Ovary (tissue), 9 donors: ENCODE results near the gene ME3. TPM values are rescaled to one million over a fixed set of nuclear protein-coding genes. Genes with fewer than 3 reads are reported as not detected.

ENCODE experiments used
- DNase-seq, 5 donors: peaks; one replicate each; pipeline ENCODE4 v3.0.0-alpha.2; 2019 to 2020
- H3K27ac ChIP-seq, 2 donors: fragments of 200-600 bp; one replicate each; pipeline versions ENCODE4 v1.5.1 to v1.8.0; 2019 to 2022
- H3K27me3 ChIP-seq: fragments of 200-600 bp; one replicate; pipeline ENCODE4 v1.8.0; 2022
- H3K36me3 ChIP-seq: fragments of 200-600 bp; sonication (generic); one replicate; pipeline ENCODE4 v1.5.1; 2019
- H3K4me1 ChIP-seq: one replicate; pipeline ENCODE4 v1.8.1; 2013; ENCODE audit warnings: mild to moderate bottlenecking, moderate library complexity; ENCODE audit not compliant: insufficient read depth
- H3K4me3 ChIP-seq: fragments of 200-600 bp; sonication (generic); one replicate; pipeline ENCODE4 v1.5.1; 2017
- H3K9me3 ChIP-seq, 2 donors: fragments of 200-600 bp in 1 of 2; sonication (generic) in 1 of 2; one replicate each; pipeline versions ENCODE4 v1.5.1 to v1.8.1; 2013 to 2019; ENCODE audit warnings: mild to moderate bottlenecking in 1 of 2, moderate library complexity in 1 of 2
- CTCF ChIP-seq, 3 donors: fragments of 450-650 bp in 2 of 3; fragments of 200-600 bp in 1 of 3; IDR thresholded peaks; one replicate each; pipeline versions ENCODE4 v1.5.1 to v1.8.0; 2016 to 2022; ENCODE audit warnings: antibody characterized with exemption in 3 of 3, mild to moderate bottlenecking in 1 of 3
- EP300 ChIP-seq: sonication (generic); formaldehyde crosslinking; IDR thresholded peaks from one replicate; pipeline ENCODE4 v1.6.1; 2017; ENCODE audit warnings: antibody characterized with exemption
- POLR2A ChIP-seq: fragments of 450-650 bp; IDR thresholded peaks from one replicate; pipeline ENCODE4 v1.6.1; 2017; ENCODE audit warnings: antibody characterized with exemption, mild to moderate bottlenecking, moderate library complexity
- WGBS, 3 donors: extraction: QIAGEN DNeasy Blood & Tissue Kit in 1 of 3; methylation state at CpG; one replicate each; pipeline versions ENCODE4 v1.1.5 to v1.1.7; 2013 to 2017; 5-methylcytosine and 5-hydroxymethylcytosine counted together
- intact Hi-C, 4 donors: fragments of 100-400 bp; cut with DNase I; formaldehyde crosslinking; loops; one replicate each; pipeline versions ENCODE4 v1.11.0 to v1.15.1; 2022 to 2023
- polyA plus RNA-seq, 2 donors: library from polyadenylated mRNA; stranded (reverse); fragments of 200-250 nt in 1 of 2; fragments of 350-450 nt in 1 of 2; fragmentation: Illumina TruSeq in 1 of 2; extraction: RNeasy Lipid Tissue Mini Kit (QIAGEN cat#74804) in 1 of 2; gene quantifications; one replicate each; pipeline ENCODE4 v1.2.3, GENCODE V29; 2013 to 2014
- total RNA-seq, 7 donors: library from RNA; depleted of rRNA in 2 of 7; stranded (reverse); fragments of >200 nt in 2 of 7; fragmentation: NEBNext Ultra II Directional in 3 of 7; extraction: Animal tissue kit (Norgen Biotek cat#: 25700) in 3 of 7; gene quantifications; one replicate each; pipeline versions ENCODE4 v1.1.0 to v1.2.4, GENCODE V29; 2016 to 2023
- donor health status: DM: no; HTN: no; CAD: no; lungs with moderate emphysema.
- donor health status: DM: no; HTN: no; CAD: no.
- donor health status: Bipolar disorder and iron deficiency.
- donor health status: DM: yes; HTN: yes; CAD: no.
- donor health status: DM: no; HTN: no; CAD: no.
- donor health status: DM: yes; HTN: yes; CAD: no.

The ME3 gene
- total and polyA plus RNA-seq, 9 donors = 25.2 to 48.6 (median 43.1) TPM

DNA sequence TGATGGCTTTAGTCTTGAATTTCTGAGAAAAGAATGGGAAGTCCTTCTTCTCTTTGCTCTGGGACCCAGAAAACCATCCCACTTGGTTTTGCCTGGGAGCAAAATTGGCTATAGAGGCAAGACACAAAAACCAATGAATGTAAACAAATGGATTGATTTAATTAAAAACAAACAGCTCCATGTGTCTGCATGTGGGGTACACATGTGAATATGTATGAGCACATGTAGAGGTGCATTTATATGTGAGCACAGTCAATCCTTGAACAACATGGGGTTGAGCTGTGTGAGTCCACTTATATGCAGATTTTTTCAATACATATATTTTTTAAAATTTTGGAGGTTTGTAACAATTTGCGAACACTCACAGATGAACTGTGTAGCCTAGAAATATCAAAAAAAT lies 210.5 kb downstream of the ME3 start:
- Histone ChIP-seq H3K27ac (no peak overlapping the region), H3K27me3 (no peaks in the 10 kb centered on the region), H3K9me3 (no peaks in the 10 kb centered on the region), H3K4me3 (no peak overlapping the region), H3K4me1 (peaks cover 10% of the 10 kb centered on the region), H3K36me3 (no peaks in the 10 kb centered on the region)
- 95 to 100% (median 97%) methylated on average over 1 of the region's 1 CpG for WGBS, 3 donors
- intact Hi-C loops = no loop called here
- no peak for DNase-seq
- no peak for TF ChIP-seq EP300
- no peak for TF ChIP-seq CTCF (IDR thresholded peaks at IDR 0.05)
- TF ChIP-seq POLR2A = no peak

DNA sequence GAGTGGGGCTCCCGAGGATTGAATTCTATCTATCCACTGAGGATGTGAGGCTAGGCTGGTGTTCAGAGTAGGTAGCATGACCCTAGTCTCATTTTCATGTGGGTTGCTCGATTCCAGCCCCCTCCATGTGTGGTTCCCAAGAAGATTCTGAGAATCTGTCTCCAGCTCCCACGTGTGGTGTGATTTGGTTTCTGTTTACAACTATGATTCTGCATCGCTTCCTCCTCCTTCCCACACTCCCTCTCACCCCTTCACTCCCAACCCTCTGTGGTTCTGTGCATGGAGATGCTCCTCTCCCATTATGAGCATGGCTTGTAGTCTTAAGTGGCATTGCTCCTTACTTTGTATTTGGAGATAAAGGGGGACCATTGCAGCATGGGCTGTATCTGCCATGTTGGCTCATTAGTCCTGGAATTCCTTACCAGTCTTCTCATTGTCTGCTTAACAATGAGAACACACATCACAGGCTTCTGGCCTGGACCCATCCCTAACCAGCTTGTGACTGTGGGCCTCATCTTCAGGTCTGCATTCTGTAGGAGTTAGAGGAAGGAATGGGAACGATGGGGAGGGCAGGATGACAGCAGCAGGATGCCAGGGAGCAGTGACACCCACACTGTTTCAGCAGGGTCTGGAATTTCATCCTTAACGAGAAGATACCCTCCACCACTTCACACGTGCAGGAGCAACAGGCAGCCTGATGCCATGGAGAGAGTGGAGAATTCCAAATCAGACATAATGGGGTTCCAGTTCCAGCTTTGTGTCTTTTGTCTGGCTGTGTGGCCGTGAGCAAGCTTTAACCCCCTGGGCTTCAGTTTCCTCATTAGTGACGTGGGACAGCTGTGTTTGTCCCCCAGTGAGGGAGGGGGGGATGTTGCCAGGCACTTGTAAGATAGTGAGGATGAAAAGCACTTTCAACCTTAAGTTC lies 211.7 kb downstream of the ME3 start:
- WGBS, 3 donors = 46 to 51% (median 49%) methylated on average over 9 of the region's 9 CpGs
- peak overlapping the region in 1 of 2 donors; percentile 9 for H3K27ac ChIP-seq

GRCh38 chr11:86459682-86460460 lies 212.5 kb downstream of the ME3 start:
- intact Hi-C loops = loop anchor here in 3 of 4 donors (5.0 to 10.0 kb wide), 4 partner anchors 125 to 445 kb away; partner anchors contain the start of gene PRSS23 (in 1 of the 3)
- no peaks in the 10 kb centered on the region for H3K9me3 ChIP-seq
- DNase-seq = peak; percentile 66 to 79 (median 72)
- peaks cover 13% of the 10 kb centered on the region for H3K4me1 ChIP-seq
- whole genome bisulfite sequencing, 3 donors = 40 to 51% (median 47%) methylated on average over 3 of the region's 3 CpGs
- no peak overlapping the region for H3K4me3 ChIP-seq
- H3K27ac ChIP-seq = peak overlapping the region in 1 of 2 donors; percentile 9
- H3K36me3 ChIP-seq = no peaks in the 10 kb centered on the region
- TF ChIP-seq CTCF (IDR thresholded peaks at IDR 0.05) = no peak
- TF ChIP-seq EP300 = no peak
- TF ChIP-seq POLR2A = no peak
- no peaks in the 10 kb centered on the region for H3K27me3 ChIP-seq

More for the DNA sequence above, 211.7 kb downstream of the ME3 start:
- Histone ChIP-seq H3K4me3 (no peak overlapping the region), H3K36me3 (no peaks in the 10 kb centered on the region), H3K4me1 (peaks cover 13% of the 10 kb centered on the region), H3K9me3 (no peaks in the 10 kb centered on the region), H3K27me3 (no peaks in the 10 kb centered on the region)
- intact Hi-C loops = no loop called here
- no peak for DNase-seq
- no peak for TF ChIP-seq EP300
- TF ChIP-seq CTCF (IDR thresholded peaks at IDR 0.05) = no peak
- no peak for TF ChIP-seq POLR2A

GRCh38 chr11:86459002-86459385 lies 213.4 kb downstream of the ME3 start:
- no peaks in the 10 kb centered on the region for H3K9me3 ChIP-seq
- no peak overlapping the region for H3K4me3 ChIP-seq
- 82 to 100% (median 92%) methylated on average over 1 of the region's 1 CpG for WGBS, 3 donors
- no peak for TF ChIP-seq CTCF (IDR thresholded peaks at IDR 0.05)
- TF ChIP-seq POLR2A = no peak
- no peak for TF ChIP-seq EP300
- H3K36me3 ChIP-seq = no peaks in the 10 kb centered on the region
- H3K27ac ChIP-seq = no peak overlapping the region
- intact Hi-C loops = loop anchor here in 3 of 4 donors (5.0 to 10.0 kb wide), 4 partner anchors 126 to 446 kb away; partner anchors contain the start of gene PRSS23 (in 1 of the 3)
- H3K27me3 ChIP-seq = no peaks in the 10 kb centered on the region
- peaks cover 13% of the 10 kb centered on the region for H3K4me1 ChIP-seq
- no peak for DNase-seq
